ENCODE measurements around the gene MEGF8. TPM values are rescaled to one million over a fixed set of nuclear protein-coding genes. Genes with fewer than 3 reads are reported as not detected.

The MEGF8 gene
- polyA plus RNA-seq, 1 donor = 23.9 TPM

DNA sequence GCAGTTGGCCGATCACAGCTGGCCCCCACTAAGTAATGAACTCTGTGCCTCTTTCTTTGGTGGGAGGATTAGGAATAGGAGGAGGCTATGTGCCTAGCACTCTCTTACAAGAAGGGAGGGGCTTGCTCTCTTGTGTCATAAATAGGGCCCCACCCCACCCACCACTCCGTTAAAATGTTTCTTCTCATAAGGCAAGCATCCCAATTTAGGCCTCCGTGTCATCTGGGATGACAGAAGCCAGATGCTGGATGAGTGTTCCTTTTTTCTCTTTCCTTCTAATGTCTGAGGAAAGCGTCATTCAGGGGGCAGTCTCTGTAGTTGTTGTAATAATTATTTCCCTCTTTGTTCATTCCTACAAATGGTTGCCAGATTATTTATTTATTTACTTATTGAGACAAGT is 101.9 kb downstream of the MEGF8 start, which contains the start of gene LIPE:
Gene LIPE (minus strand): TSS at position 76 of the 400 bp plus-strand sequence. CDS start 239 bp downstream, outside the sequence.
- Histone ChIP-seq H3K36me3 (ENCODE audit: control insufficient read depth, insufficient read depth, low read length) (no peaks in the 10 kb centered on the region), H3K27me3 (ENCODE audit: control insufficient read depth, insufficient read depth, low read length) (no peaks in the 10 kb centered on the region), H3K4me3 (ENCODE audit: low read length) (no peak within 1 kb of the TSS), H3K9me3 (ENCODE audit: control insufficient read depth, low read depth, low read length) (peaks cover 7% of the 10 kb centered on the region), H3K27ac (ENCODE audit: low read length) (peak within 1 kb of the TSS; percentile 59), H3K4me1 (ENCODE audit: control insufficient read depth, insufficient read depth, low read length) (peaks cover 22% of the 10 kb centered on the region)
- no peak for DNase-seq
- WGBS (ENCODE audit: insufficient coverage, low lambda C conversion rate) = no CpG with 5 or more reads among the region's 4 CpGs

Other genes with a start within 250 kb of the MEGF8 start
- 15.1 TPM for gene ZNF574, start 249.5 kb upstream of the MEGF8 start, polyA plus RNA-seq
- 2.7 TPM for gene POU2F2, start 193.2 kb upstream of the MEGF8 start, polyA plus RNA-seq
- 30.7 TPM for gene DEDD2, start 108.0 kb upstream of the MEGF8 start, polyA plus RNA-seq
- gene ZNF526, start 105.3 kb upstream of the MEGF8 start, polyA plus RNA-seq = 9.3 TPM
- gene GSK3A, start 83.0 kb upstream of the MEGF8 start, polyA plus RNA-seq = 70.8 TPM
- gene ERF, start 70.5 kb upstream of the MEGF8 start, polyA plus RNA-seq = 70.3 TPM
- 43.4 TPM for gene CIC, start 56.4 kb upstream of the MEGF8 start, polyA plus RNA-seq
- 0.91 TPM for gene PRR19, start 23.5 kb upstream of the MEGF8 start, polyA plus RNA-seq
- gene PAFAH1B3, start 23.0 kb upstream of the MEGF8 start, polyA plus RNA-seq = 35.3 TPM
- gene TMEM145, start 12.3 kb upstream of the MEGF8 start, polyA plus RNA-seq = 3.3 TPM
- 13.5 TPM for gene CNFN, start 64.7 kb downstream of the MEGF8 start, polyA plus RNA-seq
- 13.9 TPM for gene LIPE, start 101.8 kb downstream of the MEGF8 start, polyA plus RNA-seq
- gene CXCL17, start 117.3 kb downstream of the MEGF8 start, polyA plus RNA-seq = 0.07 TPM
- gene CEACAM1, start 202.8 kb downstream of the MEGF8 start, polyA plus RNA-seq = 82.0 TPM